NB4 (cell line): ENCODE results near the gene PDCD6IP.

Experiments
- DNase-seq: peaks from one replicate; pipeline ENCODE4 v3.0.0; 2010; ENCODE audit warnings: low read depth
- H3K4me3 ChIP-seq: one replicate; pipeline ENCODE4 v1.5.1; 2011; ENCODE audit warnings: mild to moderate bottlenecking, low read depth, low read length, moderate library complexity
- CTCF ChIP-seq: IDR thresholded peaks from one replicate; pipeline ENCODE4 v1.5.1; 2012; ENCODE audit warnings: low read depth, low read length
- MAX ChIP-seq: IDR thresholded peaks from 2 replicates; pipeline ENCODE4 v1.6.1; 2011; ENCODE audit warnings: low read depth, low read length
- MYC ChIP-seq: IDR thresholded peaks from 2 replicates; pipeline ENCODE4 v1.6.1; 2011; ENCODE audit warnings: low read depth, low read length
- POLR2A ChIP-seq: IDR thresholded peaks from 2 replicates; pipeline ENCODE4 v1.6.1; 2011; ENCODE audit warnings: mild to moderate bottlenecking; ENCODE audit not compliant: insufficient read length; ENCODE audit errors: extremely low read depth

The PDCD6IP gene

GRCh38 chr3:33910031-33910430 is 111.6 kb downstream of the PDCD6IP start:
- H3K4me3 ChIP-seq: no peak overlapping the region
- no peak for DNase-seq
- TF ChIP-seq CTCF (no peak), POLR2A (no peak), MAX (no peak), MYC (no peak)

GRCh38 chr3:33911525-33912322 is 113.3 kb downstream of the PDCD6IP start:
- DNase-seq: peak; percentile 51
- TF ChIP-seq CTCF (no peak), POLR2A (no peak), MYC (no peak), MAX (no peak)

GRCh38 chr3:33914212-33914611 is 115.8 kb downstream of the PDCD6IP start:
- no peak for TF ChIP-seq POLR2A
- no peak for TF ChIP-seq CTCF
- no peak for TF ChIP-seq MAX
- no peak for TF ChIP-seq MYC
- H3K4me3 ChIP-seq: no peak overlapping the region
- DNase-seq: no peak

More at GRCh38 chr3:33911525-33912322, 113.3 kb downstream of the PDCD6IP start:
- H3K4me3 ChIP-seq: no peak overlapping the region

GRCh38 chr3:33914731-33915379 is 116.4 kb downstream of the PDCD6IP start:
- no peak for DNase-seq
- no peak for TF ChIP-seq MYC
- no peak for TF ChIP-seq POLR2A
- TF ChIP-seq MAX: no peak
- no peak for TF ChIP-seq CTCF
- H3K4me3 ChIP-seq: no peak overlapping the region

- DNase-seq: no peak
- TF ChIP-seq POLR2A: no peak
- H3K4me3 ChIP-seq: no peak overlapping the region
These were observed 117.5 kb downstream of the PDCD6IP start for GRCh38 chr3:33915796-33916546.

GRCh38 chr3:33918126-33918756 is 119.8 kb downstream of the PDCD6IP start:
- no peak overlapping the region for H3K4me3 ChIP-seq
- TF ChIP-seq MAX: no peak
- TF ChIP-seq CTCF: no peak
- no peak for TF ChIP-seq MYC
- TF ChIP-seq POLR2A: no peak

More at GRCh38 chr3:33918126-33918756, 119.8 kb downstream of the PDCD6IP start:
- no peak for DNase-seq
